Natural killer cell (primary cell): Measurements from ENCODE around the gene C22orf15. TPM values are rescaled to one million over a fixed set of nuclear protein-coding genes. Genes with fewer than 3 reads are reported as not detected.

Experiments used
- ATAC-seq, 3 donors: fragments of 150-1000 bp in 2 of 3; fragments of 200-7000 bp in 1 of 3; cut with Tn5 transposase; 1 replicate in 1 of 3; 2 replicates in 2 of 3; pipeline ENCODE4 v1.10.0; 2021; ENCODE audit warnings: mild to moderate bottlenecking in 2 of 3, moderate library complexity in 2 of 3
- DNase-seq, 2 donors: peaks; one replicate each; pipeline versions ENCODE4 v3.0.0 to v3.0.0-alpha.2; 2013 to 2021; ENCODE audit warnings: mixed read lengths in 1 of 2
- H3K27ac ChIP-seq: one replicate; pipeline ENCODE4 v1.5.1; 2013; ENCODE audit warnings: mild to moderate bottlenecking, low read length
- H3K27me3 ChIP-seq: one replicate; pipeline ENCODE4 v1.6.1; 2013; ENCODE audit warnings: low read length; ENCODE audit not compliant: control insufficient read depth, insufficient read depth
- H3K36me3 ChIP-seq: one replicate; pipeline ENCODE4 v1.6.1; 2013; ENCODE audit warnings: low read length; ENCODE audit not compliant: control insufficient read depth, insufficient read depth
- H3K4me1 ChIP-seq: one replicate; pipeline ENCODE4 v1.6.1; 2013; ENCODE audit warnings: low read length; ENCODE audit not compliant: control insufficient read depth, insufficient read depth
- H3K4me3 ChIP-seq: one replicate; pipeline ENCODE4 v1.5.1; 2013; ENCODE audit warnings: low read length
- H3K9me3 ChIP-seq: one replicate; pipeline ENCODE4 v1.6.1; 2013; ENCODE audit warnings: low read length; ENCODE audit not compliant: control insufficient read depth, insufficient read depth
- H3K27ac Mint-ChIP-seq, 2 donors: one replicate each; pipeline ENCODE4 v1.8.0; 2022; ENCODE audit warnings: mild to moderate bottlenecking in 2 of 2, mixed read lengths in 2 of 2, moderate library complexity in 1 of 2
- H3K27me3 Mint-ChIP-seq, 2 donors: one replicate each; pipeline ENCODE4 v1.8.0; 2022; ENCODE audit warnings: low read depth in 2 of 2, mixed read lengths in 2 of 2
- H3K36me3 Mint-ChIP-seq: one replicate; pipeline ENCODE4 v1.8.0; 2022; ENCODE audit warnings: mixed read lengths
- H3K4me1 Mint-ChIP-seq, 2 donors: one replicate each; pipeline ENCODE4 v1.8.0; 2022; ENCODE audit warnings: mixed read lengths in 2 of 2
- H3K4me3 Mint-ChIP-seq: one replicate; pipeline ENCODE4 v1.8.0; 2022; ENCODE audit warnings: mild to moderate bottlenecking, moderate library complexity, mixed read lengths
- H3K9me3 Mint-ChIP-seq, 2 donors: one replicate each; pipeline ENCODE4 v1.8.0; 2022; ENCODE audit warnings: mixed read lengths in 2 of 2
- WGBS: methylation state at CpG from one replicate; pipeline ENCODE4 v1.1.7; 2013; ENCODE audit warnings: missing lambda C conversion rate; ENCODE audit not compliant: insufficient coverage; 5-methylcytosine and 5-hydroxymethylcytosine counted together
- intact Hi-C: fragments of 100-400 bp; cut with micrococcal nuclease; formaldehyde crosslinking; loops from one replicate; pipeline ENCODE4 v1.14.2; 2022
- total RNA-seq, 4 donors: library from RNA; stranded (reverse); fragments of 120-200 nt in 1 of 4; gene quantifications; one replicate each; pipeline versions ENCODE4 v1.2.3 to v1.2.4, GENCODE V29; 2013 to 2022
- TF ChIP-seq, protein P1 (sequence below): fragments of 200-600 bp; IDR thresholded peaks from one replicate; pipeline ENCODE4 v1.8.0; 2022; ENCODE audit warnings: antibody characterized with exemption

The C22orf15 gene
- total RNA-seq, 3 donors from 2014 or later (not counting 1 experiment from before 2014, with no cell fraction given) = not detected

DNA sequence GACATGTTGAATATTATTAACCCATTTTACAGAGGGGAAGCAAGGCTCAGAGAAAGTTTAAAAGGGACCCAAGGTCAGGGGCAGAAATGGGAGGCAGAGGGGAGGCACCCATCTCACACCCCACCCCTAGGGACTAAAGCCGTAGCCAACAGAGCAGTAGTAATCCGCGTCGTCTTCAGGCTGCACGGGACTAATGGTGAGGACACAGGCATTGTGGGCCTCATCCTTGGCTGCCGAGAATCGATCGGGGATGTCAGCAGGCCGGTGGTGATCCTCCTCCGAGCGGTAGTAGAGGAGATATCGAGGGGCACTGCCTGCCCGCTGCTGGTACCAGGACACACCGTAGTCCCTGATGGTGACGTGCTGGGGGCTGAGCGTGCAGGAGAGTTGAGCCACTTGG lies 10.0 kb upstream of the C22orf15 start:
- H3K27me3 ChIP-seq = no peaks in the 10 kb centered on the region
- TF ChIP-seq, protein P1, sequence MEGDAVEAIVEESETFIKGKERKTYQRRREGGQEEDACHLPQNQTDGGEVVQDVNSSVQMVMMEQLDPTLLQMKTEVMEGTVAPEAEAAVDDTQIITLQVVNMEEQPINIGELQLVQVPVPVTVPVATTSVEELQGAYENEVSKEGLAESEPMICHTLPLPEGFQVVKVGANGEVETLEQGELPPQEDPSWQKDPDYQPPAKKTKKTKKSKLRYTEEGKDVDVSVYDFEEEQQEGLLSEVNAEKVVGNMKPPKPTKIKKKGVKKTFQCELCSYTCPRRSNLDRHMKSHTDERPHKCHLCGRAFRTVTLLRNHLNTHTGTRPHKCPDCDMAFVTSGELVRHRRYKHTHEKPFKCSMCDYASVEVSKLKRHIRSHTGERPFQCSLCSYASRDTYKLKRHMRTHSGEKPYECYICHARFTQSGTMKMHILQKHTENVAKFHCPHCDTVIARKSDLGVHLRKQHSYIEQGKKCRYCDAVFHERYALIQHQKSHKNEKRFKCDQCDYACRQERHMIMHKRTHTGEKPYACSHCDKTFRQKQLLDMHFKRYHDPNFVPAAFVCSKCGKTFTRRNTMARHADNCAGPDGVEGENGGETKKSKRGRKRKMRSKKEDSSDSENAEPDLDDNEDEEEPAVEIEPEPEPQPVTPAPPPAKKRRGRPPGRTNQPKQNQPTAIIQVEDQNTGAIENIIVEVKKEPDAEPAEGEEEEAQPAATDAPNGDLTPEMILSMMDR = no peak
- intact Hi-C loops = no loop called here
- peak overlapping the region; percentile 36 for H3K4me3 ChIP-seq
- DNase-seq = no peak
- H3K27ac Mint-ChIP-seq = peak overlapping the region in 1 of 2 donors; percentile 91
- peak overlapping the region; percentile 78 for H3K4me3 Mint-ChIP-seq
- no peaks in the 10 kb centered on the region for H3K36me3 Mint-ChIP-seq
- peaks cover 26% of the 10 kb centered on the region for H3K4me1 ChIP-seq
- no peak for ATAC-seq
- H3K9me3 Mint-ChIP-seq = no peaks in the 10 kb centered on the region
- no peaks in the 10 kb centered on the region for H3K27me3 Mint-ChIP-seq
- H3K36me3 ChIP-seq = no peaks in the 10 kb centered on the region
- no peaks in the 10 kb centered on the region for H3K9me3 ChIP-seq
- H3K4me1 Mint-ChIP-seq = peaks cover 14 to 19% of the 10 kb centered on the region in 2 donors
- peak overlapping the region; percentile 76 for H3K27ac ChIP-seq
- 81% methylated on average over 16 of the region's 16 CpGs for WGBS

DNA sequence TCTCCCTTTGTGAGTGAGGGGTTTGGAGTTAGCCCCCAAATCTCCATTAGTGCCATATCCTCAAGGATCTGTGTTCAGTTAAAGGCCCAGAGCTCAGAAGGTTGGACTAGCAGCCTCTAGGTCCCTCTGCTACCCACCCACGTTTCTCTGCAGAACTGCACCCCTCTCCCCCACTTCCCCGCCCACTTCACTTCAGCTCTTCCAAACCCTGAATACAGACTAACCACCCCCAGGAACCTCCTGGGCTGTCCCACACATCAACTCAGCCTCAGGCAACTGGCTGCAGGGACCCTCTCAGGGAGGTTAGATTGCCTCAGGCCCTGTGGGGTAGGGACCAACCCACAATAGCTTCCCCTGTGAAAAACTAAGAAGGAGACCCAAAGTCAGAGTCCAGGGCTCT lies 9.4 kb upstream of the C22orf15 start:
- Histone ChIP-seq H3K27me3 (no peaks in the 10 kb centered on the region), H3K27ac (peak overlapping the region; percentile 76), H3K4me3 (peak overlapping the region; percentile 36), H3K4me1 (peaks cover 26% of the 10 kb centered on the region), H3K36me3 (no peaks in the 10 kb centered on the region), H3K9me3 (no peaks in the 10 kb centered on the region)
- Mint-ChIP-seq H3K27ac (no peak overlapping the region), H3K9me3 (no peaks in the 10 kb centered on the region), H3K4me3 (peak overlapping the region; percentile 40), H3K27me3 (no peaks in the 10 kb centered on the region), H3K4me1 (peaks cover 14 to 19% of the 10 kb centered on the region in 2 donors), H3K36me3 (no peaks in the 10 kb centered on the region)
- TF ChIP-seq, protein P1 = no peak
- ATAC-seq (no peak), DNase-seq (no peak)
- WGBS = 56% methylated on average over 2 of the region's 2 CpGs
- intact Hi-C loops = no loop called here

DNA sequence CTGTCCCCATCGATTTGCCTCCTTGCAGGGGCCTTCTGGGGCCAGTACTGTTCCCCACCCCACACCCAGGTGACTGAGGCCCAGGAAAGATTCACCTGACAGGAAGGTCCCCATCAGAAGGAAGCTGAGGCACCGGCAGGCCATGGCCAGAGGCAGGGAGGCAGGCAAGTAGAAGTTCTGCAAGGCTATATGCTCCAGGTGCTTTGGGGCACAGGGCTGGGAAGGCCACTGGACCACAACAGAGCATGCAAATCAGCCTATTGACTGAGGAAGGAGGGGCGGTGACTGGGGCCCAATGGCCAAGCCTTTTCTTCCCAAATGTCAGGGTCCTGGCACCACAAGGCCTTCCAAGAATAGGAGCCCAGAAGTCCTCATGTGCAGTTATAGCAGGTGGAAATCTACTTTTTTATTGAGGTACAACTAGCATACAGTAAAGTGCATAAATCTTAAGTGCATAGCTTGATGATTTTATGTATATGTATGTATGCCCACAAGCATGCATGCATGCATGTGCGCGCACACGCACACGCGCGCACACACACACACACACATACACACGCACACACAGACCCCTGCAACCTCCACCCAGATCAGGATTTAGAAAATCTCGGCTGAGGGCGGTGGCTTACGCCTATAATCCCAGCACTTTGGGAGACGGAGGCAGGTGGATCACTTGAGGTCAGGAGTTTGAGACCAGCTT lies 8.4 kb upstream of the C22orf15 start, which contains the start of gene VPREB3:
Gene VPREB3 (minus strand): TSS at position 206 of the 700 bp plus-strand sequence. CDS start 62 bp downstream, at position 144.
- intact Hi-C loops = no loop called here
- peak within 1 kb of the TSS; percentile 40 for H3K4me3 Mint-ChIP-seq
- Histone ChIP-seq H3K4me1 (peaks cover 26% of the 10 kb centered on the region), H3K9me3 (no peaks in the 10 kb centered on the region), H3K27ac (peak within 1 kb of the TSS; percentile 76), H3K27me3 (no peaks in the 10 kb centered on the region), H3K36me3 (no peaks in the 10 kb centered on the region), H3K4me3 (peak within 1 kb of the TSS; percentile 36)
- no peaks in the 10 kb centered on the region for H3K36me3 Mint-ChIP-seq
- 83% methylated on average over 14 of the region's 14 CpGs for WGBS
- H3K27me3 Mint-ChIP-seq = no peaks in the 10 kb centered on the region
- ATAC-seq (no peak), DNase-seq (no peak)
- TF ChIP-seq, protein P1 = no peak
- H3K4me1 Mint-ChIP-seq = peaks cover 14 to 19% of the 10 kb centered on the region in 2 donors
- no peaks in the 10 kb centered on the region for H3K9me3 Mint-ChIP-seq
- H3K27ac Mint-ChIP-seq = no peak within 1 kb of the TSS
